HepG2 (cell line): ENCODE results near the gene ZDHHC15. TPM values are rescaled to one million over a fixed set of nuclear protein-coding genes. Genes with fewer than 3 reads are reported as not detected.
"Not testable (repeated sequence)": the region's sequence is repeated elsewhere in the genome, so short reads cannot be mapped to it uniquely, and the experiment has no call there.

Source experiments
- ATAC-seq: fragments of 200-7000 bp; cut with Tn5 transposase; 3 replicates; pipeline ENCODE4 v1.9.1; 2020; ENCODE audit warnings: mild to moderate bottlenecking, moderate library complexity
- BruUV-seq: library from RNA; stranded (reverse); fragments of 400-500 nt; replicated peaks from 2 replicates; lab custom pipeline; 2021; lab: Mats Ljungman, UMichigan
- CTCF ChIA-PET: fragments of 300-600 bp; formaldehyde crosslinking; extraction: SDS; loops from one replicate; lab custom pipeline; 2021; ENCODE audit warnings: low total read pairs, inconsistent platforms, low intra/inter-chr PET ratio; lab: Yijun Ruan, JAX
- POLR2A ChIA-PET: fragments of 350-600 bp; sonication (Branson Sonifier 250); formaldehyde crosslinking; loops from one replicate; lab custom pipeline; 2020; ENCODE audit warnings: antibody characterized with exemption, inconsistent platforms; lab: Yijun Ruan, JAX
- DNase-seq: peaks from one replicate; pipeline ENCODE4 v3.0.0-alpha.2; 2015; ENCODE audit warnings: low spot score
- FAIRE-seq: peaks from 3 replicates; lab custom pipeline; 2011; peaks lifted over from hg19 to GRCh38; lab: Jason Lieb, UNC
- H2AFZ ChIP-seq: one replicate; pipeline ENCODE4 v1.6.1; 2011; ENCODE audit warnings: low read length, inconsistent platforms
- H3K27ac ChIP-seq: fragments of 300-600 bp; 3 replicates; pipeline ENCODE4 v1.8.0; 2011; ENCODE audit warnings: mixed run types, mild to moderate bottlenecking, mixed read lengths, low read length, inconsistent platforms; ENCODE audit not compliant: insufficient read depth; ENCODE audit errors: extremely low read length
- H3K27me3 ChIP-seq, 2 experiments: fragments of 200-600 bp in 1 of 2; 2 replicates in 1 of 2; 3 replicates in 1 of 2; pipeline versions ENCODE4 v1.6.0 to v1.8.0; 2011; ENCODE audit warnings: low read length in 2 of 2, mild to moderate bottlenecking in 2 of 2, moderate library complexity in 2 of 2, inconsistent platforms in 1 of 2; ENCODE audit not compliant: insufficient read depth in 2 of 2, control insufficient read depth in 1 of 2
- H3K36me3 ChIP-seq, 2 experiments: fragments of 200-600 bp in 1 of 2; replicated peaks in 1 of 2; 2 replicates in 1 of 2; 3 replicates in 1 of 2; pipeline versions ENCODE4 v1.5.1 to v1.8.0; 2011; ENCODE audit warnings: low read length in 2 of 2, inconsistent platforms in 1 of 2; ENCODE audit not compliant: insufficient read depth in 2 of 2, control insufficient read depth in 1 of 2
- H3K4me1 ChIP-seq: 2 replicates; pipeline ENCODE4 v1.5.1; 2012; ENCODE audit warnings: low read length, inconsistent platforms; ENCODE audit not compliant: insufficient read depth
- H3K4me2 ChIP-seq: 2 replicates; pipeline ENCODE4 v1.6.0; 2011; ENCODE audit warnings: low read depth, low read length, inconsistent platforms
- H3K4me3 ChIP-seq, 3 experiments: fragments of 200-600 bp in 1 of 3; sonication (generic), shearing (Covaris generic) in 1 of 3; replicated peaks in 1 of 3; 2 replicates each; pipeline ENCODE4 v1.5.1; 2011 to 2016; ENCODE audit warnings: low read length in 3 of 3, inconsistent platforms in 2 of 3, low read depth in 2 of 3, mild to moderate bottlenecking in 2 of 3, control low read depth in 1 of 3, mixed read lengths in 1 of 3; ENCODE audit not compliant: insufficient read depth in 1 of 3
- H3K79me2 ChIP-seq: one replicate; pipeline ENCODE4 v1.6.1; 2011; ENCODE audit warnings: low read length, inconsistent platforms; ENCODE audit not compliant: insufficient read depth
- H3K9ac ChIP-seq: 2 replicates; pipeline ENCODE4 v1.6.0; 2011; ENCODE audit warnings: mild to moderate bottlenecking, low read depth, low read length, inconsistent platforms; ENCODE audit not compliant: insufficient read depth
- H3K9me3 ChIP-seq: 2 replicates; pipeline ENCODE4 v1.5.1; 2012; ENCODE audit warnings: mild to moderate bottlenecking, low read length
- H4K20me1 ChIP-seq: 2 replicates; pipeline ENCODE4 v1.6.0; 2011; ENCODE audit warnings: inconsistent platforms, mild to moderate bottlenecking, low read length, moderate library complexity; ENCODE audit not compliant: insufficient read depth
- CEBPG ChIP-seq: IDR thresholded peaks from 2 replicates; pipeline ENCODE4 v1.6.1; 2016
- PHF21A ChIP-seq: sonication (generic); formaldehyde crosslinking; IDR thresholded peaks from 2 replicates; pipeline ENCODE4 v1.5.0; 2020; ENCODE audit warnings: mild to moderate bottlenecking, missing genetic modification reagents
- TMF1 ChIP-seq: sonication (generic); formaldehyde crosslinking; IDR thresholded peaks from 2 replicates; pipeline ENCODE4 v1.8.1; 2022; ENCODE audit warnings: low read depth, missing genetic modification reagents
- ZBTB20 ChIP-seq: sonication (generic); formaldehyde crosslinking; IDR thresholded peaks from 2 replicates; pipeline ENCODE4 v1.8.1; 2023; ENCODE audit warnings: missing genetic modification reagents, low read depth, mild to moderate bottlenecking, borderline replicate concordance
- WGBS: methylation state at CpG from one replicate; pipeline ENCODE4 v1.1.6; 2017; ENCODE audit warnings: low lambda C conversion rate; 5-methylcytosine and 5-hydroxymethylcytosine counted together
- in situ Hi-C: cut with HindIII; loops from 2 replicates; pipeline ENCODE4 v1.10.0; 2017; ENCODE audit warnings: low pct_unique_long_range_greater_than_20kb; ENCODE audit not compliant: extremely low pct_ligation_motif_present
- intact Hi-C: fragments of 100-400 bp; cut with micrococcal nuclease; formaldehyde crosslinking; loops from one replicate; pipeline ENCODE4 v1.10.0; 2022; ENCODE audit not compliant: unreplicated experiment
- polyA plus RNA-seq, 8 experiments: library from polyadenylated mRNA; depleted of rRNA in 3 of 8; stranded (reverse) in 7 of 8; unstranded in 1 of 8; fragments of >200 nt; fragmentation: Illumina TruSeq in 4 of 8; extraction: Trizol in 4 of 8; gene quantifications; 2 replicates each; pipeline versions ENCODE4 v1.2.1 to v1.2.3, GENCODE V29; 2011 to 2016; ENCODE audit warnings: low read depth in 4 of 8, missing spikeins in 1 of 8, mixed read lengths in 1 of 8; ENCODE audit not compliant: insufficient read depth in 1 of 8
- total RNA-seq, 5 experiments: library from RNA; depleted of rRNA; stranded (reverse); fragments of >200 nt; fragmentation: Illumina TruSeq; extraction: Trizol; gene quantifications; 2 replicates each; pipeline ENCODE4 v1.2.3, GENCODE V29; 2016; ENCODE audit warnings: low read depth in 1 of 5
- TF ChIP-seq, protein P1 (sequence below): sonication (generic); formaldehyde crosslinking; IDR thresholded peaks from 2 replicates; pipeline ENCODE4 v1.4.0; 2020; ENCODE audit warnings: missing genetic modification reagents, borderline replicate concordance
- TF ChIP-seq, protein P2 (sequence below): sonication (generic); formaldehyde crosslinking; IDR thresholded peaks from 2 replicates; pipeline ENCODE4 v1.9.0; 2021; ENCODE audit warnings: missing genetic modification reagents, borderline replicate concordance

ZDHHC15 gene
- total and polyA plus RNA-seq, 2 of the 13 experiments (the other 11 are each of a cell fraction or from before 2014, with no cell fraction given), result 0.20 TPM; not detected in 1

DNA sequence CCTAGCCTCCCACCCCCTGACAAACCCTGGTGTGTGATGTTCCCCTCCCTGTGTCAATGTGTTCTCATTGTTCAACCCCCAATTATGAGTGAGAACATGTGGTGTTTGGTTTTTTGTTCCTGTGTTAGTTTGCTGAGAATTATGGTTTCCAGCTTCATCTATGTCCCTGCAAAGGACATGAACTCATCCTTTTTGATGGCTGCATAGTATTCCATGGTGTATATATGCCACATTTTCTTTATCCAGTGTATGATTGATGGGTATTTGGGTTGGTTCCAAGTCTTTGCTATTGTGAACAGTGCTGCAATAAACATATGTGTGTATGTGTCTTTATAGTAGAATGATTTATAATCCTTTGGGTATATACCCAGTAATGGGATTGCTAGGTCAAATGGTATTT is 174.2 kb downstream of the ZDHHC15 start:
- DNase-seq, H3K9me3 ChIP-seq, CTCF ChIA-PET, in situ Hi-C loops, H4K20me1 ChIP-seq, H3K27me3 ChIP-seq, H3K27ac ChIP-seq, H3K79me2 ChIP-seq, H3K9ac ChIP-seq, FAIRE-seq, BruUV-seq, H3K4me2 ChIP-seq, ATAC-seq, intact Hi-C loops, H3K4me3 ChIP-seq, POLR2A ChIA-PET, H3K4me1 ChIP-seq, H2AFZ ChIP-seq, H3K36me3 ChIP-seq: not testable (repeated sequence)

DNA sequence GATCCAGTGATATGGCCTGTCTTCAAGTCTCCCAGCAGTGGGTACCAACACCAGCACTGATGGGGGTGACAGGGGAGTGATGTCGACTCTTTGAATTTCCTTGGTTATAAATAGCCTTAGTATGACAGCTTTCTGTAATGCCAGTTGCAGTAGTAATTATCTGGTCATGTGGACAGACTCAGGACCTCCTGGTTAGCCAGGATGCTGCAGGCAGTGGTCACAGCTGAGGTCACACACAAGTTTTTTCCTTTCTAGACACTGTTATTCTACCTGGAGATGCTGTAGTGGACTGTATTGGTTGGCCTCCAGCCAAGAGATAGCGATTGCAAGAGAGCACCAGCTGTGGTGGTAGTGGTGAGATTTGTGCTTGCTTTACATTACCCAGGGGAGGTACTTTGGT is 185.3 kb downstream of the ZDHHC15 start:
- Histone ChIP-seq H4K20me1 (no peaks in the 10 kb centered on the region), H3K4me1 (no peaks in the 10 kb centered on the region), H2AFZ (no peak overlapping the region), H3K4me2 (no peak overlapping the region)
- DNase-seq (no peak), ATAC-seq (no peak)
- POLR2A ChIA-PET, result no interaction called here
- 0% methylated on average over 1 of the region's 2 CpGs for WGBS
- TF ChIP-seq CEBPG (CRISPR knock-in tag), result no peak
- no peak for TF ChIP-seq PHF21A
- TF ChIP-seq, protein P1, sequence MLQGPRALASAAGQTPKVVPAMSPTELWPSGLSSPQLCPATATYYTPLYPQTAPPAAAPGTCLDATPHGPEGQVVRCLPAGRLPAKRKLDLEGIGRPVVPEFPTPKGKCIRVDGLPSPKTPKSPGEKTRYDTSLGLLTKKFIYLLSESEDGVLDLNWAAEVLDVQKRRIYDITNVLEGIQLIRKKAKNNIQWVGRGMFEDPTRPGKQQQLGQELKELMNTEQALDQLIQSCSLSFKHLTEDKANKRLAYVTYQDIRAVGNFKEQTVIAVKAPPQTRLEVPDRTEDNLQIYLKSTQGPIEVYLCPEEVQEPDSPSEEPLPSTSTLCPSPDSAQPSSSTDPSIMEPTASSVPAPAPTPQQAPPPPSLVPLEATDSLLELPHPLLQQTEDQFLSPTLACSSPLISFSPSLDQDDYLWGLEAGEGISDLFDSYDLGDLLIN (CRISPR knock-in tag), result no peak
- no peak for TF ChIP-seq TMF1 (CRISPR knock-in tag)
- TF ChIP-seq ZBTB20, result no peak
- TF ChIP-seq, protein P2, sequence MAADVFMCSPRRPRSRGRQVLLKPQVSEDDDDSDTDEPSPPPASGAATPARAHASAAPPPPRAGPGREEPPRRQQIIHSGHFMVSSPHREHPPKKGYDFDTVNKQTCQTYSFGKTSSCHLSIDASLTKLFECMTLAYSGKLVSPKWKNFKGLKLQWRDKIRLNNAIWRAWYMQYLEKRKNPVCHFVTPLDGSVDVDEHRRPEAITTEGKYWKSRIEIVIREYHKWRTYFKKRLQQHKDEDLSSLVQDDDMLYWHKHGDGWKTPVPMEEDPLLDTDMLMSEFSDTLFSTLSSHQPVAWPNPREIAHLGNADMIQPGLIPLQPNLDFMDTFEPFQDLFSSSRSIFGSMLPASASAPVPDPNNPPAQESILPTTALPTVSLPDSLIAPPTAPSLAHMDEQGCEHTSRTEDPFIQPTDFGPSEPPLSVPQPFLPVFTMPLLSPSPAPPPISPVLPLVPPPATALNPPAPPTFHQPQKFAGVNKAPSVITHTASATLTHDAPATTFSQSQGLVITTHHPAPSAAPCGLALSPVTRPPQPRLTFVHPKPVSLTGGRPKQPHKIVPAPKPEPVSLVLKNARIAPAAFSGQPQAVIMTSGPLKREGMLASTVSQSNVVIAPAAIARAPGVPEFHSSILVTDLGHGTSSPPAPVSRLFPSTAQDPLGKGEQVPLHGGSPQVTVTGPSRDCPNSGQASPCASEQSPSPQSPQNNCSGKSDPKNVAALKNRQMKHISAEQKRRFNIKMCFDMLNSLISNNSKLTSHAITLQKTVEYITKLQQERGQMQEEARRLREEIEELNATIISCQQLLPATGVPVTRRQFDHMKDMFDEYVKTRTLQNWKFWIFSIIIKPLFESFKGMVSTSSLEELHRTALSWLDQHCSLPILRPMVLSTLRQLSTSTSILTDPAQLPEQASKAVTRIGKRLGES (CRISPR knock-in tag), result no peak
- TF ChIP-seq, all 625 proteins: peak for 0
- H3K79me2 ChIP-seq, result no peaks in the 10 kb centered on the region
- H3K4me3 ChIP-seq, result no peak overlapping the region
- intact Hi-C loops, result no loop called here
- H3K27ac ChIP-seq, result no peak overlapping the region
- CTCF ChIA-PET, result no interaction called here
- no peak overlapping the region for H3K9ac ChIP-seq
- H3K36me3 ChIP-seq, result no peaks in the 10 kb centered on the region
- no peak for FAIRE-seq
- in situ Hi-C loops, result no loop called here
- H3K27me3 ChIP-seq, result no peaks in the 10 kb centered on the region
- BruUV-seq, result no TSS peak
- no peaks in the 10 kb centered on the region; the same call in 1 of the 2 replicates for H3K9me3 ChIP-seq
